Measurements from ENCODE around the gene LAIR2. TPM values are rescaled to one million over a fixed set of nuclear protein-coding genes. Genes with fewer than 3 reads are reported as not detected.
A peak's percentile ranks its signal among the peaks of the same experiment; 100 is the strongest.

Gene LAIR2
- polyA plus RNA-seq, 3 donors: 0.38 TPM; not detected in 2

GRCh38 chr19:54515156-54515555 is 12.5 kb downstream of the LAIR2 start:
- 80% methylated on average over 3 of the region's 3 CpGs for WGBS (ENCODE audit: insufficient coverage)

GRCh38 chr19:54517483-54517882 is 14.9 kb downstream of the LAIR2 start:
- TF ChIP-seq CTCF (IDR thresholded peaks at IDR 0.05): no peak
- H3K27me3 ChIP-seq (ENCODE audit: control insufficient read depth in 2 of 2, insufficient read depth in 2 of 2, low read length in 2 of 2): peaks cover 28 to 50% of the 10 kb centered on the region in 2 donors
- no peak overlapping the region for H3K9ac ChIP-seq (ENCODE audit: insufficient read depth, low read length, poor library complexity, severe bottlenecking)
- H2AFZ ChIP-seq (ENCODE audit: insufficient read depth, low read depth, low read length, poor library complexity, severe bottlenecking): no peak overlapping the region
- H4K20me1 ChIP-seq (ENCODE audit: insufficient read depth, low read length): no peaks in the 10 kb centered on the region
- no peaks in the 10 kb centered on the region for H3K9me3 ChIP-seq (replicated peaks in 1 of 2; ENCODE audit: control insufficient read depth in 1 of 2, insufficient read depth in 1 of 2, low read length in 2 of 2)
- no CpG with 5 or more reads among the region's 4 CpGs for WGBS (ENCODE audit: insufficient coverage)
- DNase-seq: peak; percentile 33 to 61 (median 47)
- H3K4me3 Mint-ChIP-seq: peak overlapping the region in 1 of 2 donors; percentile 37
- no peak overlapping the region for H3K27ac ChIP-seq (ENCODE audit: low read depth in 1 of 2, low read length in 2 of 2)
- H3K4me3 ChIP-seq (replicated peaks in 1 of 3; ENCODE audit: low read depth in 2 of 3, low read length in 3 of 3): no peak overlapping the region
- H3K79me2 ChIP-seq (ENCODE audit: insufficient read depth, low read length): no peaks in the 10 kb centered on the region
- H3K36me3 Mint-ChIP-seq: no peaks in the 10 kb centered on the region
- H3K27ac Mint-ChIP-seq: no peak overlapping the region
- H3K4me1 Mint-ChIP-seq: peaks cover 18% of the 10 kb centered on the region
- peaks cover 15 to 16% of the 10 kb centered on the region in 2 donors for H3K4me1 ChIP-seq (ENCODE audit: control insufficient read depth in 1 of 2, insufficient read depth in 2 of 2, low read length in 2 of 2)
- H3K27me3 Mint-ChIP-seq (ENCODE audit: low read depth in 3 of 3): peaks cover 65 to 83% (median 69%) of the 10 kb centered on the region in 3 donors
- no peaks in the 10 kb centered on the region for H3K36me3 ChIP-seq (replicated peaks in 1 of 2; ENCODE audit: control insufficient read depth in 1 of 2, insufficient read depth in 2 of 2, low read length in 2 of 2)
- H3K9me3 Mint-ChIP-seq: peaks cover 0 to 3% (median 0%) of the 10 kb centered on the region in 7 donors
- no peak overlapping the region for H3K4me2 ChIP-seq (replicated peaks; ENCODE audit: extremely low read depth, low read length, poor library complexity, severe bottlenecking)
- intact Hi-C loops (cut with micrococcal nuclease): no loop called here

More at GRCh38 chr19:54515156-54515555, 12.5 kb downstream of the LAIR2 start:
- H3K9ac ChIP-seq (ENCODE audit: insufficient read depth, low read length, poor library complexity, severe bottlenecking): no peak overlapping the region
- H3K36me3 ChIP-seq (replicated peaks in 1 of 2; ENCODE audit: control insufficient read depth in 1 of 2, insufficient read depth in 2 of 2, low read length in 2 of 2): no peaks in the 10 kb centered on the region
- H3K36me3 Mint-ChIP-seq: no peaks in the 10 kb centered on the region
- H3K27me3 Mint-ChIP-seq (ENCODE audit: low read depth in 3 of 3): peaks cover 47 to 63% (median 55%) of the 10 kb centered on the region in 3 donors
- peak overlapping the region in 1 of 7 donors; percentile 7 for H3K27ac Mint-ChIP-seq
- H3K27me3 ChIP-seq (ENCODE audit: control insufficient read depth in 2 of 2, insufficient read depth in 2 of 2, low read length in 2 of 2): peaks cover 20 to 33% of the 10 kb centered on the region in 2 donors
- no peaks in the 10 kb centered on the region for H4K20me1 ChIP-seq (ENCODE audit: insufficient read depth, low read length)
- no peak overlapping the region for H2AFZ ChIP-seq (ENCODE audit: insufficient read depth, low read depth, low read length, poor library complexity, severe bottlenecking)
- no peaks in the 10 kb centered on the region for H3K4me1 Mint-ChIP-seq
- no peak overlapping the region for H3K27ac ChIP-seq (ENCODE audit: low read depth in 1 of 2, low read length in 2 of 2)
- H3K9me3 ChIP-seq (replicated peaks in 1 of 2; ENCODE audit: control insufficient read depth in 1 of 2, insufficient read depth in 1 of 2, low read length in 2 of 2): no peaks in the 10 kb centered on the region
- peak overlapping the region in 1 of 2 donors; percentile 56 for H3K4me3 Mint-ChIP-seq
- H3K4me3 ChIP-seq (replicated peaks in 1 of 3; ENCODE audit: low read depth in 2 of 3, low read length in 3 of 3): no peak overlapping the region
- TF ChIP-seq CTCF (IDR thresholded peaks at IDR 0.05): no peak
- no peak for DNase-seq
- peaks cover 0 to 2% (median 0%) of the 10 kb centered on the region in 7 donors for H3K9me3 Mint-ChIP-seq
- H3K79me2 ChIP-seq (ENCODE audit: insufficient read depth, low read length): no peaks in the 10 kb centered on the region
- intact Hi-C loops (cut with micrococcal nuclease): no loop called here
- no peaks in the 10 kb centered on the region for H3K4me1 ChIP-seq (ENCODE audit: control insufficient read depth in 1 of 2, insufficient read depth in 2 of 2, low read length in 2 of 2)
- no peak overlapping the region for H3K4me2 ChIP-seq (replicated peaks; ENCODE audit: extremely low read depth, low read length, poor library complexity, severe bottlenecking)
